Hepatocyte (in vitro differentiated cells): ENCODE measurements around the gene TRIM37. TPM values are rescaled to one million over a fixed set of nuclear protein-coding genes. Genes with fewer than 3 reads are reported as not detected.

Experiments
- DNase-seq: peaks from one replicate; pipeline ENCODE4 v3.0.0-alpha.2; 2016; ENCODE audit warnings: low spot score
- H2AFZ ChIP-seq: fragments of 200-600 bp; sonication (generic); 2 replicates; pipeline ENCODE4 v1.6.0; 2016; ENCODE audit warnings: antibody characterized with exemption, mild to moderate bottlenecking
- H3K27ac ChIP-seq: fragments of 200-600 bp; sonication (generic); 2 replicates; pipeline ENCODE4 v1.5.1; 2016; ENCODE audit warnings: mild to moderate bottlenecking
- H3K27me3 ChIP-seq: fragments of 200-600 bp; sonication (generic); 2 replicates; pipeline ENCODE4 v1.6.1; 2016
- H3K36me3 ChIP-seq: fragments of 200-600 bp; sonication (generic); replicated peaks from 2 replicates; pipeline ENCODE4 v1.5.1; 2016; ENCODE audit warnings: low read depth; ENCODE audit not compliant: insufficient read depth
- H3K4me1 ChIP-seq: fragments of 200-600 bp; sonication (generic); 2 replicates; pipeline ENCODE4 v1.5.1; 2016; ENCODE audit warnings: mild to moderate bottlenecking, moderate library complexity; ENCODE audit not compliant: insufficient read depth
- H3K4me2 ChIP-seq: fragments of 200-600 bp; sonication (generic); 2 replicates; pipeline ENCODE4 v1.6.0; 2016
- H3K4me3 ChIP-seq: fragments of 200-600 bp; sonication (generic); 2 replicates; pipeline ENCODE4 v1.5.1; 2016; ENCODE audit warnings: mild to moderate bottlenecking
- H3K79me2 ChIP-seq: fragments of 200-600 bp; sonication (generic); 2 replicates; pipeline ENCODE4 v1.6.0; 2017; ENCODE audit warnings: mild to moderate bottlenecking
- H3K9me2 ChIP-seq: fragments of 200-600 bp; sonication (generic); replicated peaks from 2 replicates; pipeline ENCODE4 v1.6.0; 2017; ENCODE audit warnings: mild to moderate bottlenecking; ENCODE audit not compliant: insufficient read depth
- H3K9me3 ChIP-seq: fragments of 200-600 bp; sonication (generic); 2 replicates; pipeline ENCODE4 v1.5.1; 2016; ENCODE audit warnings: low read depth, mild to moderate bottlenecking
- H4K20me1 ChIP-seq: fragments of 200-600 bp; sonication (generic); 2 replicates; pipeline ENCODE4 v1.6.0; 2016; ENCODE audit warnings: mild to moderate bottlenecking; ENCODE audit not compliant: insufficient read depth, poor library complexity, severe bottlenecking
- CTCF ChIP-seq: fragments of 200-600 bp; sonication (generic); IDR thresholded peaks from 2 replicates; pipeline ENCODE4 v1.5.1; 2016; ENCODE audit warnings: antibody characterized with exemption, mild to moderate bottlenecking; ENCODE audit not compliant: poor library complexity
- EZH2 ChIP-seq: fragments of 200-600 bp; sonication (generic); IDR thresholded peaks from 2 replicates; pipeline ENCODE4 v1.6.1; 2016; ENCODE audit warnings: antibody characterized with exemption, mild to moderate bottlenecking, borderline replicate concordance
- EZH2phosphoT487 ChIP-seq: fragments of 200-600 bp; sonication (generic); IDR thresholded peaks from one replicate; pipeline ENCODE4 v1.6.1; 2018; ENCODE audit warnings: antibody characterized with exemption, mild to moderate bottlenecking, low read depth, moderate library complexity; ENCODE audit not compliant: unreplicated experiment, severe bottlenecking
- WGBS: methylation state at CpG from one replicate; pipeline ENCODE4 v1.1.6; 2016; ENCODE audit warnings: low lambda C conversion rate; ENCODE audit errors: missing lambda C conversion rate; 5-methylcytosine and 5-hydroxymethylcytosine counted together
- polyA plus RNA-seq: library from polyadenylated mRNA; unstranded; fragments of >200 nt; fragmentation: Nextera tagmentation; extraction: Ambion mirVana; gene quantifications from 2 replicates; pipeline ENCODE4 v1.2.1, GENCODE V29; 2016
- total RNA-seq: library from RNA; depleted of rRNA; stranded (reverse); fragments of >200 nt; gene quantifications from 2 replicates; pipeline ENCODE4 v1.2.3, GENCODE V29; 2014

TRIM37 gene
- total and polyA plus RNA-seq, 2 experiments from 2014 or later = 9.7 to 20.3 TPM

- 97% methylated on average over 3 of the region's 3 CpGs for WGBS
- H3K9me2 ChIP-seq = no peaks in the 10 kb centered on the region
- no peaks in the 10 kb centered on the region for H3K4me1 ChIP-seq
- H4K20me1 ChIP-seq = no peaks in the 10 kb centered on the region
- H3K79me2 ChIP-seq = no peaks in the 10 kb centered on the region
- no peak overlapping the region for H3K27ac ChIP-seq
- H3K36me3 ChIP-seq = no peaks in the 10 kb centered on the region
- no peak for DNase-seq
- H3K4me3 ChIP-seq = no peak overlapping the region
- no peak overlapping the region for H3K4me2 ChIP-seq
- no peak overlapping the region for H2AFZ ChIP-seq
- H3K9me3 ChIP-seq = peaks cover 11% of the 10 kb centered on the region
- no peaks in the 10 kb centered on the region for H3K27me3 ChIP-seq
- TF ChIP-seq CTCF (no peak), EZH2 (no peak), EZH2phosphoT487 (no peak)
Observed at GRCh38 chr17:58947824-58948223, 158.9 kb downstream of the TRIM37 start.

GRCh38 chr17:58947411-58947810 is 159.3 kb downstream of the TRIM37 start:
- WGBS = 92% methylated on average over 3 of the region's 3 CpGs
- Histone ChIP-seq H2AFZ (no peak overlapping the region), H3K79me2 (no peaks in the 10 kb centered on the region), H3K27ac (no peak overlapping the region), H3K9me3 (peaks cover 11% of the 10 kb centered on the region), H3K4me1 (no peaks in the 10 kb centered on the region), H3K36me3 (no peaks in the 10 kb centered on the region), H3K4me3 (no peak overlapping the region), H3K27me3 (no peaks in the 10 kb centered on the region), H3K4me2 (no peak overlapping the region), H3K9me2 (no peaks in the 10 kb centered on the region), H4K20me1 (no peaks in the 10 kb centered on the region)
- DNase-seq = no peak
- no peak for TF ChIP-seq EZH2phosphoT487
- no peak for TF ChIP-seq EZH2
- no peak for TF ChIP-seq CTCF

GRCh38 chr17:58944166-58944565 is 162.5 kb downstream of the TRIM37 start:
- H3K27ac ChIP-seq = no peak overlapping the region
- 94% methylated on average over 2 of the region's 2 CpGs for WGBS
- H2AFZ ChIP-seq = no peak overlapping the region
- H3K4me3 ChIP-seq = no peak overlapping the region
- H3K9me3 ChIP-seq = no peaks in the 10 kb centered on the region
- no peaks in the 10 kb centered on the region for H4K20me1 ChIP-seq
- no peak for TF ChIP-seq CTCF
- no peak for TF ChIP-seq EZH2phosphoT487
- no peak for TF ChIP-seq EZH2
- no peaks in the 10 kb centered on the region for H3K27me3 ChIP-seq
- no peaks in the 10 kb centered on the region for H3K4me1 ChIP-seq
- no peaks in the 10 kb centered on the region for H3K9me2 ChIP-seq
- H3K79me2 ChIP-seq = no peaks in the 10 kb centered on the region
- no peak overlapping the region for H3K4me2 ChIP-seq
- DNase-seq = no peak
- no peaks in the 10 kb centered on the region for H3K36me3 ChIP-seq

GRCh38 chr17:58936295-58936694 is 170.4 kb downstream of the TRIM37 start:
- H3K9me3 ChIP-seq = no peaks in the 10 kb centered on the region
- TF ChIP-seq EZH2phosphoT487 = no peak
- no peak for TF ChIP-seq CTCF
- TF ChIP-seq EZH2 = no peak
- H2AFZ ChIP-seq = no peak overlapping the region
- H3K4me3 ChIP-seq = no peak overlapping the region
- H3K4me2 ChIP-seq = no peak overlapping the region
- WGBS = 71% methylated on average over 3 of the region's 3 CpGs
- H3K27me3 ChIP-seq = no peaks in the 10 kb centered on the region
- H4K20me1 ChIP-seq = no peaks in the 10 kb centered on the region
- H3K27ac ChIP-seq = no peak overlapping the region
- no peaks in the 10 kb centered on the region for H3K4me1 ChIP-seq
- no peaks in the 10 kb centered on the region for H3K79me2 ChIP-seq
- H3K9me2 ChIP-seq = no peaks in the 10 kb centered on the region
- no peak for DNase-seq
- no peaks in the 10 kb centered on the region for H3K36me3 ChIP-seq
